ENCODE measurements around the gene EYS. TPM values are rescaled to one million over a fixed set of nuclear protein-coding genes. Genes with fewer than 3 reads are reported as not detected.

EYS gene
- total RNA-seq, 3 donors from 2014 or later, result 1.3 to 2.9 TPM; not detected in 1

- H3K4me3 ChIP-seq, result no peak overlapping the region
- no peak overlapping the region for H3K27ac ChIP-seq
- H3K9me3 ChIP-seq, result no peaks in the 10 kb centered on the region
- no peaks in the 10 kb centered on the region for H3K4me1 ChIP-seq
- intact Hi-C loops (cut with DNase I; ENCODE audit: low total_unique reads), result no loop called here
- H3K27me3 ChIP-seq, result no peaks in the 10 kb centered on the region
- H3K36me3 ChIP-seq, result no peaks in the 10 kb centered on the region
- DNase-seq (ENCODE audit: low spot score in 2 of 2), result no peak
- TF ChIP-seq POLR2A (IDR thresholded peaks at IDR 0.05) (no peak), POLR2AphosphoS5 (IDR thresholded peaks at IDR 0.05) (no peak), CTCF (IDR thresholded peaks at IDR 0.05) (no peak)
These were observed 407.8 kb downstream of the EYS start for GRCh38 chr6:65299236-65299635.

- Histone ChIP-seq H3K36me3 (no peaks in the 10 kb centered on the region), H3K4me1 (no peaks in the 10 kb centered on the region), H3K4me3 (no peak overlapping the region), H3K9me3 (no peaks in the 10 kb centered on the region), H3K27me3 (no peaks in the 10 kb centered on the region), H3K27ac (no peak overlapping the region)
- TF ChIP-seq CTCF (IDR thresholded peaks at IDR 0.05) (no peak), POLR2AphosphoS5 (IDR thresholded peaks at IDR 0.05) (no peak), POLR2A (IDR thresholded peaks at IDR 0.05) (no peak)
- DNase-seq (ENCODE audit: low spot score in 2 of 2), result no peak
- intact Hi-C loops (cut with DNase I; ENCODE audit: low total_unique reads), result no loop called here
These were observed 411.2 kb downstream of the EYS start for GRCh38 chr6:65295812-65296211.

DNA sequence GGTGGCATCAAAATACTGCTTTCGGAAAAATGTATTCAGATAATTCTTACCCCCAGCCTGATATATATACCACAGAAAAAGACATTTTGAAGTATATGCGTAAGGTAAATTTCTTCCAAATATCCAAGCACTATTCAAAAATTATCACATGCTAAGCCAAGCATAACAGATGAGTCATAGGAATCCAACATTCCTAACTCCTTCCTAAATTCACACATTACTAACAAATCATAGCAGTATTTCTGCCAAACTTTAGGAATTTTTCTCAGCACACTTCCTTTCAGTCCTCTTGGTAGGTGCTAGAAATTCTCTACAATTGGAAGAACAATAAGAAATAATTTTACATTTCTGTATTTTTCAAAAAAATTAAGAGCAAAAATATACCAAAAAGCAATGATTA, 417.5 kb downstream of the EYS start:
- no peaks in the 10 kb centered on the region for H3K27me3 ChIP-seq
- DNase-seq (ENCODE audit: low spot score in 2 of 2), result no peak
- no peak overlapping the region for H3K4me3 ChIP-seq
- TF ChIP-seq POLR2AphosphoS5 (IDR thresholded peaks at IDR 0.05), result no peak
- no peak for TF ChIP-seq CTCF (IDR thresholded peaks at IDR 0.05)
- TF ChIP-seq POLR2A (IDR thresholded peaks at IDR 0.05), result no peak
- H3K9me3 ChIP-seq, result no peaks in the 10 kb centered on the region
- H3K27ac ChIP-seq, result no peak overlapping the region
- intact Hi-C loops (cut with DNase I; ENCODE audit: low total_unique reads), result no loop called here
- H3K4me1 ChIP-seq, result no peaks in the 10 kb centered on the region
- no peaks in the 10 kb centered on the region for H3K36me3 ChIP-seq

- H3K27ac ChIP-seq, result no peak overlapping the region
- no peak for DNase-seq (ENCODE audit: low spot score in 2 of 2)
- intact Hi-C loops (cut with DNase I; ENCODE audit: low total_unique reads), result no loop called here
These were observed 421.8 kb downstream of the EYS start for GRCh38 chr6:65285275-65285674.

DNA sequence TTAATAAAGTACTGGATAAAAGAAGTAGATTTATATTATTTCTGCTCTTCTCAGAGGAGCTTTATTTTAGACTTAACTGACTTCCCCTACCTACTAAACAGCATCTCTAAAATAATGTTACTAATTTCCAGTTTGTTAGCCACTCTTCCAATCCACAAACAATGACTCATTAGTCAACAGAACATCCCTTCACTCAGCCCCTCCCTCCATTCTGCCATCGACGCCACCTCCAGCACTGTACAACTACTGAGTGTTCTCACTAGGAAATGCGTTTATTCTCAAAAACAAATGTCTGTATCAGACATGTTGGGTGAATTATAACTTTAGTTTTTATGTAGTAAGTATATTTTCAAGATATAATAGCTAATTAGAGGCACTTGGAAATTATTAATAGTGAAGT, 427.0 kb downstream of the EYS start:
- Histone ChIP-seq H3K9me3 (no peaks in the 10 kb centered on the region), H3K4me3 (no peak overlapping the region), H3K4me1 (no peaks in the 10 kb centered on the region), H3K36me3 (no peaks in the 10 kb centered on the region), H3K27me3 (no peaks in the 10 kb centered on the region), H3K27ac (no peak overlapping the region)
- no peak for DNase-seq (ENCODE audit: low spot score in 2 of 2)
- intact Hi-C loops (cut with DNase I; ENCODE audit: low total_unique reads), result no loop called here
- TF ChIP-seq POLR2A (IDR thresholded peaks at IDR 0.05), result no peak

More at GRCh38 chr6:65285275-65285674, 421.8 kb downstream of the EYS start:
- Histone ChIP-seq H3K36me3 (no peaks in the 10 kb centered on the region), H3K27me3 (no peaks in the 10 kb centered on the region), H3K9me3 (no peaks in the 10 kb centered on the region), H3K4me1 (no peaks in the 10 kb centered on the region), H3K4me3 (no peak overlapping the region)
- TF ChIP-seq POLR2AphosphoS5 (IDR thresholded peaks at IDR 0.05) (no peak), CTCF (IDR thresholded peaks at IDR 0.05) (no peak), POLR2A (IDR thresholded peaks at IDR 0.05) (no peak)

DNA sequence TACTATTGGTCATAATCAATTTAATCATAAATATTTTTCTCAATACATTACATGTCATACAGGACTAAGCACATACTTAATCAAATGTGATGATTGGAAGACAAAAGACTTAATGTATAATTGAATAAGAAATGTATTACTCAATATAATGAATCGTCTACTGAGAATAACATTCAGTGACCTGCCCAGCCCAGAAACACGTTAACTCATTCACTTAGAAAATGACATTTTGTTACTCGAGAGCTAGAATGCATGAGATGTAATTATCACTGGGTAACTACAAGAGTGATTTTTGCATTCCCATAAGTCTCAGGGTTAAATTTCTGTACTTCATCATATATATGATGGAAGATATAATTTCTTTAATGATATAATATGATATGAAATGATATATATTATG, 444.8 kb downstream of the EYS start:
- no peak overlapping the region for H3K4me3 ChIP-seq
- H3K27ac ChIP-seq, result no peak overlapping the region
- H3K9me3 ChIP-seq, result no peaks in the 10 kb centered on the region
- TF ChIP-seq POLR2AphosphoS5 (IDR thresholded peaks at IDR 0.05) (no peak), CTCF (IDR thresholded peaks at IDR 0.05) (no peak), POLR2A (IDR thresholded peaks at IDR 0.05) (no peak)
- intact Hi-C loops (cut with DNase I; ENCODE audit: low total_unique reads), result no loop called here
- DNase-seq (ENCODE audit: low spot score in 2 of 2), result no peak
- no peaks in the 10 kb centered on the region for H3K36me3 ChIP-seq
- H3K27me3 ChIP-seq, result no peaks in the 10 kb centered on the region
- no peaks in the 10 kb centered on the region for H3K4me1 ChIP-seq

Measured in breast epithelium (tissue), 4 donors.